Measurements from ENCODE around the gene PFN4. TPM values are rescaled to one million over a fixed set of nuclear protein-coding genes. Genes with fewer than 3 reads are reported as not detected.

PFN4 gene
- total and polyA plus RNA-seq, 9 of the 15 experiments (the other 6 are each of a cell fraction or from before 2014, with no cell fraction given) = 0.07 to 0.54 (median 0.31) TPM; not detected in 2

GRCh38 chr2:24147364-24147763 is 24.2 kb upstream of the PFN4 start:
- POLR2A ChIA-PET = interaction anchor here (0.8 to 0.9 kb wide), 2 partner anchors 12 to 60 kb away, joined by 3 read pairs; no protein-coding TSS in a partner anchor
- Histone ChIP-seq H3K9me1 (ENCODE audit: control insufficient read depth, insufficient read depth, low read length) (no peaks in the 10 kb centered on the region), H3K79me2 (ENCODE audit: control insufficient read depth, insufficient read depth, low read length) (no peaks in the 10 kb centered on the region), H3K4me2 (ENCODE audit: insufficient read depth, low read length) (no peak overlapping the region), H2AFZ (ENCODE audit: low read depth, low read length) (no peak overlapping the region), H3K4me1 (replicated peaks in 1 of 2; ENCODE audit: control insufficient read depth in 2 of 2, insufficient read depth in 2 of 2, low read length in 2 of 2) (no peaks in the 10 kb centered on the region; a peak in 1 of 5 replicates), H4K20me1 (replicated peaks; ENCODE audit: control insufficient read depth, insufficient read depth, low read length) (no peaks in the 10 kb centered on the region), H3K9ac (ENCODE audit: insufficient read depth in 1 of 2, low read depth in 2 of 2, low read length in 2 of 2) (no peak overlapping the region), H3K27me3 (ENCODE audit: control insufficient read depth in 2 of 2, insufficient read depth in 2 of 2, low read length in 2 of 2) (no peaks in the 10 kb centered on the region), H3K9me3 (replicated peaks; ENCODE audit: control insufficient read depth, insufficient read depth, low read depth, low read length) (no peaks in the 10 kb centered on the region; the same call in 1 of the 2 replicates), H3K27ac (ENCODE audit: extremely low read depth, low read depth, low read length) (no peak overlapping the region), H3K36me3 (ENCODE audit: control insufficient read depth, insufficient read depth, low read length) (no peaks in the 10 kb centered on the region), H3K4me3 (no peak overlapping the region)
- no TSS peak for BruUV-seq (replicated peaks)
- FAIRE-seq = no peak
- ATAC-seq = no peak
- no peak for TF ChIP-seq ASH1L (IDR thresholded peaks at IDR 0.05; ENCODE audit: borderline replicate concordance, low read depth, partially characterized antibody)
- no peak for TF ChIP-seq ZBTB9 (CRISPR knock-in tag; IDR thresholded peaks at IDR 0.05)
- no peak for TF ChIP-seq STAT6 (CRISPR knock-in tag; IDR thresholded peaks at IDR 0.05)
- no peak for TF ChIP-seq FOXJ2 (tag; IDR thresholded peaks at IDR 0.05)
- TF ChIP-seq ZNF217 (CRISPR knock-in tag; IDR thresholded peaks at IDR 0.05) = no peak
- no peak for TF ChIP-seq RNF2 (IDR thresholded peaks at IDR 0.05)
- no peak for TF ChIP-seq BHLHE40 (IDR thresholded peaks at IDR 0.05; ENCODE audit: low read length)
- no peak for TF ChIP-seq ZNF121 (CRISPR knock-in tag; conservative IDR thresholded peaks at IDR 0.05)
- no peak for TF ChIP-seq ZSCAN29 (IDR thresholded peaks at IDR 0.05)
- no peak for TF ChIP-seq HINFP (tag; conservative IDR thresholded peaks at IDR 0.05; ENCODE audit: low read depth)
- in situ Hi-C loops (cut with MboI) = no loop called here
- DNase-seq (ENCODE audit: extremely low read depth in 1 of 4, low spot score in 3 of 4) = no peak
- intact Hi-C loops (cut with micrococcal nuclease) = no loop called here
- CTCF ChIA-PET (ENCODE audit: low intra/inter-chr PET ratio) = interaction anchor here (0.7 kb wide), 1 partner anchor 235 kb away, joined by 6 read pairs; no protein-coding TSS in a partner anchor
